HG03045 (cell line): ENCODE data around the gene ACAT2.
"Not testable (repeated sequence)": the region's sequence is repeated elsewhere in the genome, so short reads cannot be mapped to it uniquely, and the experiment has no call there.

ENCODE experiments used
- ATAC-seq: cut with Tn5 transposase; IDR thresholded peaks from one replicate; pipeline ENCODE4 v1.9.1; 2021; ENCODE audit warnings: mild to moderate bottlenecking, moderate library complexity; ENCODE audit not compliant: unreplicated experiment

The ACAT2 gene

DNA sequence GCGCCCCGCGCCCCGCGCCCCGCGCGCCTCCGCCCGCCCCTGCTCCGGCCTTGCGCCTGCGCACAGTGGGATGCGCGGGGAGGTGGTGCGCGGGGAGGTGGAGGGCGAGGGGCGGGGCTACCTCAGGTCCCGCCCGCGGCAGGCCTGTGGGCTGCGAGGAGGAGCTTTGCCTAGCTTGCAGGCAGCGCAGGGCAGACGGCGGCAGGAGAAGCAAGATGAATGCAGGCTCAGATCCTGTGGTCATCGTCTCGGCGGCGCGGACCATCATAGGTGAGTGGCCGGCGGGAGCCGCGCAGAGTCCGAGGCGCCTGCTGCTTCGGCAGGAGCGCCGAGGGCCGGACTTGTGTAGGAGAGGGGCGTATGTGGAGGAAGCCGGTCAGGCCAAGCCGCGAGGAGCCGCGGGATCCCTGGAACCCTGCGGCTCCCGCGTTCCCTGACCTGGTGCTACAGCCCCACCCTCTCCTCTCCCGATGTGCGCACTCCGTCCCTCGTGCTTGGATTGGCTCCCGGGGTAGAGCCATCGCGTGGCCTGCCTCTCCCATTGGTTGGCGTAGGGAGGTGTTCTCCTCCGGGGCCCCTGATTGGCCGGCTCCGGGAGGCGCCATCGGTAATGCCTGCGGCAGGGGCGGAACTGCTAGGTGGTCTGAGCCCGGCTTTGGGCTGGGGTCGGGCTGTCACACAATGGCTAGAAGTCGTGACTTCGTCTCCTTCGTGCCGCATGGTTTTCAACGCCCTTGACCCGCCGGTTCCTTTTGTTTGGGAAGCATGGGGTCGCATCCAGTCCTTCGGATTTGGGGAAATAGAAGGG, at the start of gene ACAT2:
ACAT2 (plus strand) TSS at position 173 of the 808 bp plus-strand sequence; CDS start at position 216, 43 bp downstream.
- peak; percentile 99 for ATAC-seq

GRCh38 chr6:159712389-159712788, 49.5 kb upstream of the ACAT2 start:
- not testable (repeated sequence) for ATAC-seq

GRCh38 chr6:159713984-159714383, 47.9 kb upstream of the ACAT2 start:
- ATAC-seq = no peak

- no peak for ATAC-seq
Observed at GRCh38 chr6:159714404-159714803, 47.4 kb upstream of the ACAT2 start.

GRCh38 chr6:159715166-159715565, 46.7 kb upstream of the ACAT2 start:
- ATAC-seq = no peak

- ATAC-seq = no peak
Observed at GRCh38 chr6:159715605-159716004, 46.2 kb upstream of the ACAT2 start.

DNA sequence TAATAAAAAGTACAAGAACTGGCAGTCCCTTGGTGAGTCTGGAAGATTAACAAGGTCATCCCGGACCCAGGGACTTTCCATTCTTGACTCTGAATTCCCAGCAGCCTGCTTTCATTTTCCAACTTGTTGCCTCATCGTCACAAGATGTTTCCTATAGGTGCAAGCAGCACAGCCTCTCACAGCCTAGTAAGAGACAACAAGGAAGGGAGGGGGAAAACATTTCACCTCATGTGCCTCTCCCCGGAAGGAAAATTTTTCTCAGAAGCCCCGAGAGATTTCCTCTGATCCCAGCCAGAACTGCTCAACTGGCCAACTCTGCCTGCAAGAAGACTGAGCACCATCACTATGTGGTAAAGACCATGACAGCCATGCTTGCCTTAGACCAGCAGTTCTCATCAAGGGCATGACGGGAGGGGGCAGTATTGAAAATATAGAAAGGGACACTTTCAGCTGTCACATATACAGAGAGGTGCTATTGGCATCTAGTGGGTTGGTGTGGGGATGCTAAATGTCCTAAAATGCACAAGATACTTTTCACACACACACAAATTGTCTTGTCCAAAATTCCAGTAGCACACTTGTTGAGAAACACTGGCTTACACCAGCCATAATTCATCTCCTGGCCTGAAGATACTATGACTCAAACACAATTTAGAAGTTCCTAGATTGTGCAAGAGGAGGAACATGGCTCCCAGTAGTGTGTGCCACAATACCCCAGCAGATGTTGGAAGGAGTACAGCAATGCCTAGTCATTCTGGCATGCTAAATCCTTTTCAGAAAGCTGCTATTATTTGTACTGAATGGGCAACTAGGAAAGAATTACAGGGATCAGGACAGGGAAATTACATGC, 45.4 kb upstream of the ACAT2 start:
- ATAC-seq = no peak

- no peak for ATAC-seq
Observed at GRCh38 chr6:159718634-159719033, 43.2 kb upstream of the ACAT2 start.

GRCh38 chr6:159719287-159719686, 42.6 kb upstream of the ACAT2 start:
- ATAC-seq = no peak

GRCh38 chr6:159720708-159721107, 41.1 kb upstream of the ACAT2 start:
- ATAC-seq = no peak

DNA sequence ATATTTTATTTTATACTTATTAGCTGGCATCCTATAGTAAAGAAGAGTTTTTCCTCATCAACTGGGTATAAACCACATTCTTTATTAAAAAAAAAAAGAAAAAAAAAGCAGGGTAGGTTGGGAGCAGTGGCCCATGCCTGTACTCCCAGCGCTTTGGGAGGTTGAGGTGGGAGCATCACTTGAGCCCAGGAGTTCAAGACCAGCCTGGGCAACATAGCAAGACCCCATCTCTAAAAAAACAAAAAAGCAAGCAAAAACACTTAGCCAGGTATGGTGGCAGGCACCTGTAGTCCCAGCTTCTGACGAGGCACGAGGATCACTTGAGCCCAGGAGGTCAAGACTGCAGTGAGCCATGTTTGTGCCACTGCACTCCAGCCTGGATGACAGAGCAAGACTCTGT, 39.9 kb upstream of the ACAT2 start:
- not testable (repeated sequence) for ATAC-seq

DNA sequence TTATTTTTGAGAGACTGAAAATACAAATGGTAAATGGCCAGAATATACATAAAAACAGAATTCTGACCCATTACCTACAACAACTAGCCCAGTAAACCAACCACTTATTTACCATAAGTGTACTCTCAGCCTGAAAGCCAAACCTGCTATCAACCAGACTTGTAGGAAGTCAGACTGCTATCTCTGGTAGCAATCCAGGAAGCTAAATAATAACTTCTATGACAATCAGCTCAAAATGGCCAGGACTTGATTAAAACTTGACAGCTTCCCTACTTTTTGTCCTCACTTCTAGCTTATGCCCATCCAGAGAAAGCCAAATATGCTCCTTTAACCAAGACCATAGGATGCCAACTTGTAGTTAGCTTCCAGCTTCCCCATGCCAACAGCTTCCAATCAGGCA, 39.2 kb upstream of the ACAT2 start:
- no peak for ATAC-seq

DNA sequence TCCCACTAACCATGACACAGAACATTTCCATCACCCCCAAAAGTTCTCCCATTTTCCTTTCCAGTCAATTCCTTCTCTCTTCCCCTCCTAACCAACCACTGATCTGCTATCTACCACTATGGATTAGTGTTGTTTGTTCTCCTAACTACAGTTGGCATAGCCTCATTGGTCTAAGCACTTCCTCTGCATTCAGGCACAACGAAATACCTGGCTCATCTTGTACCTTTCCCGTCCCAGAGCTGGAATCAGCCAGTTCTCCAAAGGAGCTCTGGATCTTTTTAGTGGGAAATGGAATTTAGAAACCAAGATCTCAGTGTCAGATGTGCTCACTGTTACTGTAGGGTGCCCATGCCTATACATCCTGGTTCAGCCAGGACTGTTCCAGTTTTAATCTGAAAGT, 38.6 kb upstream of the ACAT2 start:
- no peak for ATAC-seq

- ATAC-seq = no peak
Observed at GRCh38 chr6:159724778-159725177, 37.1 kb upstream of the ACAT2 start.

DNA sequence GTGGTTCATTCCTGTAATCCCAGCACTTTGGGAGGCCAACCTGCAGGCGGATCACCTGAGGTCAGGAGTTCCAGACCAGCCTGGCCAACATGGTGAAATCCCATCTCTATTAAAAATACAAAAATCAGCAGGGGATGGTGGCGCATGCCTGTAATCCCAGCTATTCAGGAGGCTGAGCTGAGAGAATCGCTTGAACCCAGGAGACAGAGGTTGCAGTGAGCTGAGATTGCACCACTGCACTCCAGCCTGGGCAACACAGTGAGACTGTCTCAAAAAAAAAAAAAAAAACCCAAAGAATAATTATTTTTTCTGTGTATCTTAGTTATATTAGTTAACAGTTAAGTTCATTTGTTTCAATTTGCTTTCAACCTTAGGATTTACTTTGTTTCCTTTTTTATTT, 36.6 kb upstream of the ACAT2 start:
- not testable (repeated sequence) for ATAC-seq

DNA sequence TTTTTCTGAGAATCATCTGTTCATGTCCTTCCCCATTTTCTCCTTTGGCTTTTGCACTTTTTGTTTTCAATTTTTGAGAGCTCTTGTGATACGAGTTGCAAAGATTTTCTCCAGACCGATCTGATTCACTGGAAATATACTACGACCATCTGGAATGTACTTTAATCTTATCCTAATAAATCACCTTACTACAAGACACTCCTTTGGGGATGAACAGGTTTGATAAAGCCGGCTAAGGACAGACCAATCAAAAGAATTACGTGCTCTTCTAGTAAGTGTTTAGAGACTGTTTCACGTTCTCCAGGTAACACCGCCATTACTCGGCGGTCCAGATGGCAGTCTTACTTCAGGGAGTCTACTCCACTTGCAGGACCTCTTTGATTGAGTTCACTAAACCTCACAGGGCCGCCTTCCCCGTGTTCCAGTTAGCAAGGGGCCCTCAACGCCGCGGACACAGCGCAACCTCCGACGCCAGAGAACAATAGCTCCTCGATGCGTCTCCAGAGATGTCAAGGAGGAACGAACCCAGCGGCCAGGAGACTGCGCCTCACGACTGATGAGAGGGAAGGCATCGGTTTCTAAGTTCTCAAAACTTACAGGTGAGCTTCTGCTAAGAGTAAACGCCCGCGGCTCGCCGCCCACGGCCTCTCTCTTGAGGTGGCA, 35.5 kb upstream of the ACAT2 start:
- no peak for ATAC-seq

GRCh38 chr6:159726918-159727716, 34.7 kb upstream of the ACAT2 start, which contains the start of gene WTAP:
Gene WTAP (plus strand): TSS chr6:159727506. CDS start chr6:159736266, 8,760 bp downstream.
- ATAC-seq = peak; percentile 80

DNA sequence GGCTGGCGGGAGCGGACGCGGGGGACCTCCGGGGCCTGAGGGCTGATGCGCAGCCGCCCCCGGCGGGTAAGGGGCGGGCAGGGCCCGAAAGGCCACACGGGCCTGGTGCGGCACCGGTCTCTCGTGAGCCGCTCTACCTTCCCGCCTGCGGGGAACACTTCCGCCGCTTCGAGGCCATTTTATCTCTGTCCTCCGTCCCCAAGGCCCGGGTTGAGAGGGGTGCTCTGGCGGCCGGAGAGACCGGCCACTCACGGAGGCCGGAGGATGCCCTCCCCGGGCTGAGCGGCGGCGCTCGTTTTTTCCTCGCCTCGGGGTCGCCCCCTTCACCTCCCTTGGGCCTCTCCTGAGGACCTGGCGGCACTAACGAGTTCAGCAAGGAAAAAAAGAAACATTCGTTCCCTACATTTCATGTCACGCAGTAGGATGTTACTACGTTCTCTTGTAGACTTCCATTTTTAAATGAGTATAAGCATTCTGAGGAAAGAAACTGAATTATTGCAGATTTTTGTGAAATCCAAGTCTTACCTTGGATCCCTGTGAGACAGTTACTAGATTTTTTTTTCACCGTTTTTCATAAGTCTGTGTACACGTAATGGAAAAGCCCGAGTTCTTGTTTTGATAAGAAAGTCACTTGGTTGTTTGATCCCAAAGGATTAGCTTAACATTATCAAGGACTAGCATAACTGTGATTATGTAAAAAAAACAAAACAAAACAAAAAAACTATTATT, 34.0 kb upstream of the ACAT2 start:
- peak; percentile 39 for ATAC-seq

- no peak for ATAC-seq
Observed at GRCh38 chr6:159728531-159728964, 33.3 kb upstream of the ACAT2 start.
